Bronchial epithelial cell (primary cell): Measurements from ENCODE around the gene DNAJA1. TPM values are rescaled to one million over a fixed set of nuclear protein-coding genes. Genes with fewer than 3 reads are reported as not detected.
A peak's percentile ranks its signal among the peaks of the same experiment; 100 is the strongest.

Experiments used
- DNase-seq: peaks from one replicate; pipeline ENCODE4 v3.0.0-alpha.2; 2010; ENCODE audit warnings: low read depth
- FAIRE-seq: peaks from 2 replicates; lab custom pipeline; 2011; peaks lifted over from hg19 to GRCh38; lab: Jason Lieb, UNC
- H3K27me3 ChIP-seq: 2 replicates; pipeline ENCODE4 v1.5.1; 2011; ENCODE audit warnings: low read length; ENCODE audit not compliant: control insufficient read depth, insufficient read depth
- H3K36me3 ChIP-seq: 2 replicates; pipeline ENCODE4 v1.5.1; 2011; ENCODE audit warnings: low read length; ENCODE audit not compliant: control insufficient read depth, insufficient read depth
- H3K4me3 ChIP-seq: 2 replicates; pipeline ENCODE4 v1.5.1; 2011; ENCODE audit warnings: mild to moderate bottlenecking, low read depth, low read length, control low read depth
- total RNA-seq: library from RNA; depleted of rRNA; stranded (reverse); fragments of >200 nt; gene quantifications from 2 replicates; pipeline ENCODE4 v1.2.1, GENCODE V29; 2014
- TF ChIP-seq, protein P1 (sequence below): IDR thresholded peaks from 2 replicates; pipeline ENCODE4 v1.5.1; 2011; ENCODE audit warnings: mild to moderate bottlenecking, moderate library complexity, low read length, control low read depth, inconsistent platforms; ENCODE audit not compliant: insufficient read depth, severe bottlenecking

DNAJA1 gene
- total RNA-seq, 1 donor from 2014 or later: 26.1 TPM

DNA sequence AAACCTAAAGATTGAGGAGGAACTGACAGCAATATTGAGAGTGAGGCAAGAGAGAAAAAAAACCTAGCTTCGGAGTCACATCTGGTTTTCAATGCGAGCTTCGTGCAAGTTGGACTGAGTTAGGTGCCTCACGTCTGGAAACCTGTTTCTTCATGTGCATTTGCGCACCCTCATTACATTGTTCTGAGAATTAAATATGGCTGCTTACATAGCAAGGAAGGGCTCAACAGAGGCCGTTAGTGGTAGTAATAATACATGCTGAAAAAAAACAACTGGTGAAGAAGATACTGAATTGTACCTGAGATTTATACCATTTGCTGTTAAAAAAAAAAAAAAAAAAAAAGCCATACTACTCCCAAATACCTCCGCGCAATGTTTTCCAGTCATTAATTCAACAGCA is 18.6 kb downstream of the DNAJA1 start:
- TF ChIP-seq, protein P1, sequence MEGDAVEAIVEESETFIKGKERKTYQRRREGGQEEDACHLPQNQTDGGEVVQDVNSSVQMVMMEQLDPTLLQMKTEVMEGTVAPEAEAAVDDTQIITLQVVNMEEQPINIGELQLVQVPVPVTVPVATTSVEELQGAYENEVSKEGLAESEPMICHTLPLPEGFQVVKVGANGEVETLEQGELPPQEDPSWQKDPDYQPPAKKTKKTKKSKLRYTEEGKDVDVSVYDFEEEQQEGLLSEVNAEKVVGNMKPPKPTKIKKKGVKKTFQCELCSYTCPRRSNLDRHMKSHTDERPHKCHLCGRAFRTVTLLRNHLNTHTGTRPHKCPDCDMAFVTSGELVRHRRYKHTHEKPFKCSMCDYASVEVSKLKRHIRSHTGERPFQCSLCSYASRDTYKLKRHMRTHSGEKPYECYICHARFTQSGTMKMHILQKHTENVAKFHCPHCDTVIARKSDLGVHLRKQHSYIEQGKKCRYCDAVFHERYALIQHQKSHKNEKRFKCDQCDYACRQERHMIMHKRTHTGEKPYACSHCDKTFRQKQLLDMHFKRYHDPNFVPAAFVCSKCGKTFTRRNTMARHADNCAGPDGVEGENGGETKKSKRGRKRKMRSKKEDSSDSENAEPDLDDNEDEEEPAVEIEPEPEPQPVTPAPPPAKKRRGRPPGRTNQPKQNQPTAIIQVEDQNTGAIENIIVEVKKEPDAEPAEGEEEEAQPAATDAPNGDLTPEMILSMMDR: no peak
- H3K36me3 ChIP-seq: peaks cover 5% of the 10 kb centered on the region
- FAIRE-seq (no peak), DNase-seq (no peak)
- H3K4me3 ChIP-seq: peak overlapping the region; percentile 47
- H3K27me3 ChIP-seq: no peaks in the 10 kb centered on the region

GRCh38 chr9:33044162-33044673 is 19.1 kb downstream of the DNAJA1 start:
- Histone ChIP-seq H3K4me3 (peak overlapping the region; percentile 47), H3K27me3 (no peaks in the 10 kb centered on the region), H3K36me3 (peaks cover 3% of the 10 kb centered on the region)
- DNase-seq: peak; percentile 88
- TF ChIP-seq, protein P1: no peak
- FAIRE-seq: no peak

GRCh38 chr9:33044677-33045282 is 19.7 kb downstream of the DNAJA1 start:
- Histone ChIP-seq H3K27me3 (no peaks in the 10 kb centered on the region), H3K4me3 (peak overlapping the region; percentile 47), H3K36me3 (peaks cover 3% of the 10 kb centered on the region)
- TF ChIP-seq, protein P1: peak; percentile 50
- no peak for FAIRE-seq
- DNase-seq: peak; percentile 52

GRCh38 chr9:33046061-33046460 is 21.0 kb downstream of the DNAJA1 start:
- H3K36me3 ChIP-seq: peaks cover 3% of the 10 kb centered on the region
- H3K4me3 ChIP-seq: no peak overlapping the region
- TF ChIP-seq, protein P1: no peak
- no peak for FAIRE-seq
- no peaks in the 10 kb centered on the region for H3K27me3 ChIP-seq
- no peak for DNase-seq

DNA sequence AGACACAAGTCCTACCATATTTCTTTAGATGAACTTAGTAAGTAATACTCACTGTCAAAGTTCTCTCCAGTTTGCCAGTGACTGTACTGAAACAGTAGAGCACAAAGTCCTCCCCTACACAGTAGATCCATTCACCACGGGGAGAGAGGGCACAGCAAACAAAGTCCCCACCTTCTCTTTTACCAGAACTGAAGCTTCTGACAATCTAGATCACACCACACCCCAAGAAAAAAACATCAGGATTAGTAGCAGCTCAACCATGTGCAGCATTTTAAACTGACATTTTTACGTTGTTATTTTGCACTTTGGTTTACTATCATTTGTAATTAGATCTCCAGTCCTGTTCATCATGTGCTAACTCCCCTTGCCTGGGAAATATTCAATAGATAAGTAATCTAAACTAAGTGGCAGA is 23.0 kb downstream of the DNAJA1 start:
- DNase-seq (no peak), FAIRE-seq (no peak)
- H3K36me3 ChIP-seq: peaks cover 6% of the 10 kb centered on the region
- TF ChIP-seq, protein P1: no peak
- H3K27me3 ChIP-seq: no peaks in the 10 kb centered on the region
- H3K4me3 ChIP-seq: no peak overlapping the region
